GM08714 (cell line): Measurements from ENCODE around the gene SUPT3H.

ENCODE experiments used
- H3K4me3 ChIP-seq: fragments of 200-500 bp; sonication (Bioruptor generic); 2 replicates; pipeline ENCODE4 v1.5.1; 2014; ENCODE audit warnings: mild to moderate bottlenecking, low read length, inconsistent platforms
- ZNF274 ChIP-seq: IDR thresholded peaks from 2 replicates; pipeline ENCODE4 v1.6.1; 2012; ENCODE audit warnings: mild to moderate bottlenecking, low read depth, low read length

The SUPT3H gene

GRCh38 chr6:45377554-45378333 lies at the start of gene SUPT3H:
SUPT3H (minus strand) TSS chr6:45377934.
- TF ChIP-seq ZNF274 = no peak

DNA sequence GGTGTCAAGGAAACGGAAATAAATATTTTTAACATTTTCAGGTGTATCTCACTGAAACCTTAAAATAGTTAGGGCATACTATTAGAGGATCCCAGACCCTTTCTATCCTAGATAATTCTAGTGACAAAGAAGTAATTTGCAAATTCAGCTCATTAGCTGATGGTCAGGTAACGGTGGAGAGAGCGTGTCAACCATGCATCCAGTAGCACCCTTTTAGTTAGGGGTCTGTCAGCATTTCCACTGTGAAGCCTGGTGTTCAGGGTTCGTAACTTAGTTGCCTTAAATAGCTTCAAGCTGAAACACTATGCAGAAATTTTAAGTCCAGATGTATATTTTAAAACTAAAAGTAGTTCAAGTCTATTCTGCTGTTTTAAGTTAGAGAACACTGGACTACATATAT lies 48.5 kb upstream of the SUPT3H start:
- TF ChIP-seq ZNF274 = no peak
- H3K4me3 ChIP-seq = no peak overlapping the region

More at GRCh38 chr6:45377554-45378333, at the start of gene SUPT3H:
- H3K4me3 ChIP-seq = peak within 1 kb of the TSS; percentile 81

- no peak overlapping the region for H3K4me3 ChIP-seq
- no peak for TF ChIP-seq ZNF274
Measured at GRCh38 chr6:45424451-45424861, 46.7 kb upstream of the SUPT3H start.

- no peak overlapping the region; the same call in 1 of the 2 replicates for H3K4me3 ChIP-seq
- no peak for TF ChIP-seq ZNF274
Measured at GRCh38 chr6:45423824-45424450, 46.2 kb upstream of the SUPT3H start.

- peak overlapping the region; percentile 47 for H3K4me3 ChIP-seq
- no peak for TF ChIP-seq ZNF274
Measured at GRCh38 chr6:45423111-45423823, 45.5 kb upstream of the SUPT3H start.

GRCh38 chr6:45422503-45423110 lies 44.9 kb upstream of the SUPT3H start:
- peak overlapping the region; percentile 48 for H3K4me3 ChIP-seq
- TF ChIP-seq ZNF274 = no peak

DNA sequence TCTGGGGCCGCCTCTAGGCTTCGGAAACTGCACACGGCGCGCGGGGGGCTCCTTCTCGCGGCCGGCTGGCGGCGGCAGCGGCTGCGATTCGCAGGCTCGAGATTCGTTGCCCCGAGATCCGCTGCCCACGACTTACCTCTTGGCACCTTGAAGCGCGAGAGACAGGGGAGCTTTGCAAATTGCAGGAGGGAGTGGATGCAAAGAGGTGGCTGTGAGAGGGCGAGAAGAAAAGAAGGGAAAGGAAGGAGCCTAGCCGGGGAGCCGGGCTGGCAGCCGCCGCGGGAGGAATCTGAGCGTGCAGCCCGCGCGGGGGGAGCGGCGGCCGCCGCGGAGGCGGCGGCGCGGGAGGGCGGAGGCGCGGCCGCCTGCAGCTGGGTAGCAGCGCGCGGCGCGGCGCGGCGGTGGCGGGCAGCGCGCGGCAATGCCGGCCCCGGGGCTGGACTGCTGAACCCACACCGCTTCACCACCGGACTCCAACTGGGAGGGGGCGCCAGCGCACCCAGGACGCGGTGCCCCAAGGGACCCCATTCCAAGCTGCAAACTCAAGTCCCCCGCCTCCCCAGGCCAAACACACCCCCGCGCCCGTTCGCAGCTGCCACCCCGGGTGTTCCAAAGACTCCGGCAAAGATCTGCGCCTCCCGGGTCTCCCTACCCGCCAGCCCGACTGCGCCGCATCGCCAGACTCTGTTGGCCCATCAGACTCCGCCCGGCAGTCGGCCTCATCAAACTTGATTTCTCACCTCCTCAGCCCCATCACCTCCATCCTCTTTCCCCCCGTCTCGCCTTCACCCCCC lies 44.2 kb upstream of the SUPT3H start:
- no peak for TF ChIP-seq ZNF274
- H3K4me3 ChIP-seq = peak overlapping the region; percentile 48

DNA sequence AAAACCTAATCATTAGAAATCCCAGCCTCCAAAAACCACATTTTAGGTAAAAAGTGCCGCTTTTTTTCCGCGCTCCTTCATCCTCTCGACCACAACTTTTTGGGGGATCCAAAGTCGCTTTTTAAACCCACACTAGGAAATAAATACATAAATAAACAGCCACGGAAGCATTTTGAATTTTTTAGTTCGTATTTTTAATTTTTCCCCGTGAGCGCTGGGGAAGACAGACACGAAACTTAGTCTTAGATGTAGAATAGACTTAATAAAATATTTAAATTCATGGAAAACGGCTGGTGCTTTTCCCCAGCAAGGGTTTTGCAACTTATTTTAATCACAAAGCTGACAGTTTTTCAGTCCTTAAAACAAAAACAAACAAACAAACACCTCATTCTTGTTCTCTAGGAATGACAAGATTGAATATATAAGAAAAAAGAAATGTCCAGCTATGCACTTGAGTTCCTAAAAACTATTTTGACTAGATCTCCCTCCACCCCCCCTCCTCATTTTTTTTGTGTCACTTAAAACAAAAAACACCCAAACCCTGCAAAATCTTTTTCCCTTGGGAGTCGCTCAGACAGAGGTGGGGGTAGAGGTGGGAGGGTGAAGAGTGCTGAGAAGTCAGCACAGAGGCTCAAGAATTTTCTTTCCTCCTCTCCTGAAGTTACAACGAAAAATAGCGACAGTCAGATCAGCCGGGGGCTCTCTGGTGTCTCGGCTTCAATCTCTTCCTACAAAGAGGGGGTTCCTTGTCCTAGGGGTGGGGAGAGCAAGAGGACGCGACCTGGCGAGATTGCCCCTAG lies 43.4 kb upstream of the SUPT3H start:
- TF ChIP-seq ZNF274 = no peak
- peak overlapping the region; percentile 48 for H3K4me3 ChIP-seq

GRCh38 chr6:45420083-45420908 lies 42.6 kb upstream of the SUPT3H start:
- H3K4me3 ChIP-seq = no peak overlapping the region
- TF ChIP-seq ZNF274 = no peak

DNA sequence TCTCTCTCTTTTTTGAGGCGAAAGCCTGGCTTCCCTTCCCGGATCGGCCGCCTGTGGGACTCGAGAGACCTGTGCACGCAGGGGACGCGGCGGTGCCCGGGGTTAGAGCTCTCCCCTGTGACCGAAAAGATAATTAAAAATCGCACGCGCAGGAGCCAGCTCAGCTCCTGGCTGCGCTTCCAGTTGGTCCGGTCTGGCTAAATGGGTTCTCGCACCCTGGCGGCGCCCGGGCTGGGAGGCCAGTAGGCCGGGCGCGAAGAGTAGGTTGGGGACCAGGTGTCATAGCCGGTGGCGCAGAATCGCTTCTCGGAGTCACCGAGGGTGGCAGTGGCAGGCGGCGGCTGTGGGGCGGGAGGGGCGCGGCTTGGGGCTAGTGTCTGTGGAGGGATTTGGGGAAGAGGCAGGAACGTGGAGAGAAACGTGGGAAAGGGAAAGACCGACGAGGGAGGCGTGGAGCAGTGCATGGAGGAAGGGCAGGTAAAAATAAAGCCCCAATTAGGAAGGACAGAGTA lies 41.9 kb upstream of the SUPT3H start:
- no peak for TF ChIP-seq ZNF274
- no peak overlapping the region for H3K4me3 ChIP-seq

GRCh38 chr6:45417436-45417835 lies 39.7 kb upstream of the SUPT3H start:
- no peak for TF ChIP-seq ZNF274
- no peak overlapping the region for H3K4me3 ChIP-seq

DNA sequence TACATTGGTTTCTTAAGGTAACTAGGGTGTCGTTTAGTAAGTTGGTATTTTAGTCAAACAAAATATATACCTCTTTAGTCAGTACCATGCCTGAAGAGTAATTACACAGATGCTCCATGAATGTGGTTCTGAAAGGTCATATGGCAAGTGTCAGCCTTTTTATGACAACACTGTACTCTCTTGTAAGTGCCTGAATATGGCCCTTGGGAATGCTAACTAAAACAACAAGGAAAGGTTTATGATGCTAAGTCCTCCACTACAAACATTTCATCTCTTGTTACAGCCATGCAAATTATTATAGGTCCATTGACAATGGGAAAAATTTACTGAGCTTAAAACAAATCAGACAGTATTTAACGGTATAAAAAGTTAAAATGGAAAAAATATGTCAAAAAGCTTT lies 39.0 kb upstream of the SUPT3H start:
- no peak overlapping the region for H3K4me3 ChIP-seq
- TF ChIP-seq ZNF274 = no peak
